PFSK-1 (cell line): Measurements from ENCODE around the gene PNPLA7.

ENCODE experiments used
- FOXP2 ChIP-seq: optimal IDR thresholded peaks from 2 replicates; pipeline ENCODE3; 2011; ENCODE audit warnings: borderline replicate concordance, control low read depth, inconsistent platforms; ENCODE audit not compliant: insufficient read depth; ENCODE audit errors: extremely low read length, extremely low read depth
- POLR2AphosphoS5 ChIP-seq: IDR thresholded peaks from 2 replicates; pipeline ENCODE4 v1.6.1; 2012; ENCODE audit warnings: low read depth, mild to moderate bottlenecking, control low read depth, low read length, moderate library complexity
- REST ChIP-seq, 2 experiments: IDR thresholded peaks; 2 replicates each; pipeline versions ENCODE4 v1.6.1 to v1.8.0; 2011 to 2012; ENCODE audit warnings: low read depth in 2 of 2, low read length in 2 of 2, control low read depth in 1 of 2, inconsistent platforms in 1 of 2, mild to moderate bottlenecking in 1 of 2, moderate library complexity in 1 of 2; ENCODE audit not compliant: insufficient read depth in 1 of 2
- SIN3A ChIP-seq: IDR thresholded peaks from 2 replicates; pipeline ENCODE4 v1.6.1; 2012; ENCODE audit warnings: mild to moderate bottlenecking, low read length, moderate library complexity, borderline replicate concordance; ENCODE audit not compliant: insufficient read depth
- TAF1 ChIP-seq: IDR thresholded peaks from 2 replicates; pipeline ENCODE4 v1.6.1; 2012; ENCODE audit warnings: low read length, control low read depth, borderline replicate concordance; ENCODE audit not compliant: insufficient read depth

The PNPLA7 gene

DNA sequence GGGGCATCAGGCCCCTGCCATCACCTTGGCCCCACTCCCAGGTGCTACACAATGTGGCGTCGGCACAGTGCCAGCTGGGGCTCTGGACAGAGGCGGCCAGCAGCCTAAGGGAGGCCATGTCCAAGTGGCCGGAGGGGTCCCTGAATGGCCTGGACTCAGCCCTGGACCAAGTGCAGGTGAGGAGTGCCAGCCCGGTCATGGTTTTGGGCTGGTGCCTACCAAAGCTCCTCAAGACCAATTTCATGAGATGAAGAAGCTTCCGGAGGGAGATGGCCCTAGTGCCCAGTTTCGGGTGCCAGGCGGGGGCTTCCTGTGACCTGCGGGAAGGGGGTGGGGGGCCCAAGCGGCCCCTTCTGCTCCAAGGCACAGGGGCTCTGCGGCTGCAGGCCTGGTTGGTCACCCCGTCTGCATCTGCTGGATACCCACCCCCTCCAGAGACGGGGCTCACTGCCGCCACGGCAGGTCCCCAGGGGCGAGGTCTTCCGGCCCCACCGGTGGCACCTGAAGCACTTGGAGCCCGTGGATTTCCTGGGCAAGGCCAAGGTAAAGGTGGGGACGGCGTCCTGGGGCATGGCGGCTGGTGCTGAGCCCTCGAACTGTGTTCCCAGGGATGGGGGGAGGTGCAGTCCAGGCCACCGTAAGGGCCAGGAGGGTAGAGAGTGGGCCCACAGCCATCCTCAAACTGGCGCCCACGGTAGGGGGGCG, 121.2 kb downstream of the PNPLA7 start:
- TF ChIP-seq SIN3A (no peak), FOXP2 (no peak), REST (IDR thresholded peaks at IDR 0.05; ENCODE audit: insufficient read depth in 1 of 2, low read depth in 2 of 2, low read length in 2 of 2) (no peak), POLR2AphosphoS5 (no peak), TAF1 (no peak)

- TF ChIP-seq POLR2AphosphoS5 (no peak), REST (IDR thresholded peaks at IDR 0.05; ENCODE audit: insufficient read depth in 1 of 2, low read depth in 2 of 2, low read length in 2 of 2) (no peak), FOXP2 (no peak), TAF1 (no peak), SIN3A (no peak)
Measured at GRCh38 chr9:137428311-137428630, 121.9 kb downstream of the PNPLA7 start.

GRCh38 chr9:137427454-137428310, 122.5 kb downstream of the PNPLA7 start:
- TF ChIP-seq TAF1: no peak
- no peak for TF ChIP-seq FOXP2
- no peak for TF ChIP-seq SIN3A
- TF ChIP-seq REST (IDR thresholded peaks at IDR 0.05; ENCODE audit: insufficient read depth in 1 of 2, low read depth in 2 of 2, low read length in 2 of 2): no peak
- no peak for TF ChIP-seq POLR2AphosphoS5

DNA sequence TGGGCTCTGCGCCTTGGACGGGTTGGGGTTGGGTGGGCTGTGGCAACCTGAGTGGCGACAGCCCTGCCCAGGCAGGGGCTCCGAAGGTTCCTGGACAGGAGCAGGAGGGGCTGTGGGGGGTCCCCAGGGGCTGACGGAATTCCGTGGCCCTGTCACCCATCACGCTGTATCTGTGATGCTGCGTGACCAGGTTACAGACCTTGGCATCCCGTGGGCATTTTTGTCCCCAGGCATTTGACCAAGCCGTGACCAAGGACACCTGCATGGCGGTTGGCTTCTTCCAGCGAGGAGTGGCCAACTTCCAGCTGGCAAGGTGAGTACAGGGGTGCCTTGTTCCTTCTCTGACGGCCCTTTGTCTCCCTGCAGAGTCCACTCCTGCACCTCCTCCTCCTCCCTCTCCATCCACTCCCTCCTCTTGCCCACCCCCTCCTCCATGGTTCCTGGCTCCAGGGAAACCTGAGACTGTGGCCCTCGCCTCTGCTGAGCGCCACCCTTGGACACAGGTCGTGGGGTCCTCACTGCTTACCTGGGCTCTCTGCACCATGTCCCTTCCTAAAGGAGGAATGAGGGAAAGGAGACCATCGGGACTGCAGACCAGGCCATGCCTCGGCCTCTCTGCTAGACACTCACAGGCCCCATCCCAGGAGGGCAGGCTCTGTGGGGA, 124.1 kb downstream of the PNPLA7 start:
- no peak for TF ChIP-seq POLR2AphosphoS5
- TF ChIP-seq TAF1: no peak
- TF ChIP-seq FOXP2: no peak
- TF ChIP-seq REST (IDR thresholded peaks at IDR 0.05; ENCODE audit: insufficient read depth in 1 of 2, low read depth in 2 of 2, low read length in 2 of 2): no peak
- no peak for TF ChIP-seq SIN3A
